ENCODE results near the gene HMGN5. TPM values are rescaled to one million over a fixed set of nuclear protein-coding genes. Genes with fewer than 3 reads are reported as not detected.

The HMGN5 gene
- total and polyA plus RNA-seq, 2 of the 4 experiments (the other 2 are of a cell fraction): 0.72 to 3.4 TPM

DNA sequence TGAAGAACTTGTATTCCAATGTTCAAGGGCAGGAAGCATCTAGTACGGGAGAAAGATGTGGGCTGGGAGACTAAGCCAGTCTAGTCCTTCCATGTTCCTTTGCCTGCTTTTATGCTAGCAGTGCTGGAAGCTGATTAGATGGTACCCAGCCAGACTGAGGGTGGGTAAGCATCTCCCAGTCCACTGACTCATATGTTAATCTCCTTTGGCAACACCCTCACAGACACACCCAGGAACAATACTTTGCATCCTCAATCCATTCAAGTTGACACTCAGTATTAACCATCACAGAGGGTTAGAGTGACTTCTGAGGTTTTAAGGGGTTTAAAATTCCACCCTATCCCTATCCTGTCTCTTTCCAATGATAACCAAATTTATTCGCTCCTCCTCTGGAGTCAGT, 6.5 kb downstream of the HMGN5 start:
- no TSS peak for BruUV-seq (replicated peaks)
- H2BK120ac ChIP-seq (ENCODE audit: low read depth, low read length): no peak overlapping the region
- H2BK15ac ChIP-seq (ENCODE audit: low read depth, low read length): no peak overlapping the region
- no peaks in the 10 kb centered on the region for H3K36me3 ChIP-seq (ENCODE audit: control insufficient read depth, insufficient read depth, low read length)
- dilution Hi-C loops (cut with HindIII; ENCODE audit: low sequenced_read_pairs, unreplicated experiment) (no loop called here), in situ Hi-C loops (cut with MboI; ENCODE audit: low sequenced_read_pairs) (loop anchor here (10.0 kb wide), 1 partner anchor 170 kb away; no protein-coding TSS in a partner anchor), intact Hi-C loops (cut with micrococcal nuclease) (no loop called here)
- H3K18ac ChIP-seq (ENCODE audit: low read depth, low read length): no peak overlapping the region
- no peaks in the 10 kb centered on the region for H3K27me3 ChIP-seq (ENCODE audit: control insufficient read depth, insufficient read depth, low read length)
- ATAC-seq (ENCODE audit: low read depth) (no peak), DNase-seq (no peak)
- H3K4ac ChIP-seq (ENCODE audit: low read depth, low read length): no peak overlapping the region
- H3K4me2 ChIP-seq (ENCODE audit: low read depth, low read length): no peak overlapping the region
- TF ChIP-seq RAD21 (IDR thresholded peaks at IDR 0.05; ENCODE audit: low read length): no peak
- TF ChIP-seq, protein P1, sequence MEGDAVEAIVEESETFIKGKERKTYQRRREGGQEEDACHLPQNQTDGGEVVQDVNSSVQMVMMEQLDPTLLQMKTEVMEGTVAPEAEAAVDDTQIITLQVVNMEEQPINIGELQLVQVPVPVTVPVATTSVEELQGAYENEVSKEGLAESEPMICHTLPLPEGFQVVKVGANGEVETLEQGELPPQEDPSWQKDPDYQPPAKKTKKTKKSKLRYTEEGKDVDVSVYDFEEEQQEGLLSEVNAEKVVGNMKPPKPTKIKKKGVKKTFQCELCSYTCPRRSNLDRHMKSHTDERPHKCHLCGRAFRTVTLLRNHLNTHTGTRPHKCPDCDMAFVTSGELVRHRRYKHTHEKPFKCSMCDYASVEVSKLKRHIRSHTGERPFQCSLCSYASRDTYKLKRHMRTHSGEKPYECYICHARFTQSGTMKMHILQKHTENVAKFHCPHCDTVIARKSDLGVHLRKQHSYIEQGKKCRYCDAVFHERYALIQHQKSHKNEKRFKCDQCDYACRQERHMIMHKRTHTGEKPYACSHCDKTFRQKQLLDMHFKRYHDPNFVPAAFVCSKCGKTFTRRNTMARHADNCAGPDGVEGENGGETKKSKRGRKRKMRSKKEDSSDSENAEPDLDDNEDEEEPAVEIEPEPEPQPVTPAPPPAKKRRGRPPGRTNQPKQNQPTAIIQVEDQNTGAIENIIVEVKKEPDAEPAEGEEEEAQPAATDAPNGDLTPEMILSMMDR (conservative IDR thresholded peaks at IDR 0.05; ENCODE audit: low read depth, low read length): no peak
- no peak for TF ChIP-seq MAFK (IDR thresholded peaks at IDR 0.05; ENCODE audit: low read depth, low read length)
- no peak for TF ChIP-seq BHLHE40 (IDR thresholded peaks at IDR 0.05; ENCODE audit: low read depth, low read length)
- POLR2A ChIA-PET (ENCODE audit: unreplicated experiment): no interaction called here
- no peak overlapping the region for H3K23ac ChIP-seq (ENCODE audit: low read depth, low read length)
- H3K4me1 ChIP-seq (ENCODE audit: control insufficient read depth, insufficient read depth, low read length): no peaks in the 10 kb centered on the region
- H3K79me1 ChIP-seq (ENCODE audit: low read depth in 1 of 2, low read length in 2 of 2): no peaks in the 10 kb centered on the region
- H3K9me1 ChIP-seq (ENCODE audit: insufficient read depth, low read length): no peaks in the 10 kb centered on the region
- H2AFZ ChIP-seq (replicated peaks; ENCODE audit: low read length, poor library complexity): no peak overlapping the region
- WGBS, 2 experiments (ENCODE audit: extremely low coverage in 2 of 2, insufficient read length in 1 of 2): 100% methylated on average over 1 of the region's 2 CpGs; no CpG with 5 or more reads in 1 of the 2 experiments
- no peak overlapping the region for H3K14ac ChIP-seq (replicated peaks; ENCODE audit: low read depth, low read length)
- H3K9me3 ChIP-seq (ENCODE audit: control insufficient read depth, insufficient read depth, low read length): no peaks in the 10 kb centered on the region
- H3K9ac ChIP-seq (ENCODE audit: low read depth, low read length): no peak overlapping the region
- H4K91ac ChIP-seq (ENCODE audit: insufficient read depth, low read depth, low read length): no peak overlapping the region
- H3K56ac ChIP-seq (ENCODE audit: extremely low read depth, insufficient read depth, low read length): no peak overlapping the region
- H3K27ac ChIP-seq (ENCODE audit: insufficient read depth, low read length): no peak overlapping the region
- H3K4me3 ChIP-seq (ENCODE audit: insufficient read depth, low read depth, low read length): no peak overlapping the region
- no peak overlapping the region for H2BK20ac ChIP-seq (ENCODE audit: low read depth, low read length)
- no peak overlapping the region for H4K8ac ChIP-seq (ENCODE audit: low read depth in 2 of 2, low read length in 2 of 2)
- no peaks in the 10 kb centered on the region for H4K20me1 ChIP-seq (ENCODE audit: insufficient read depth, low read length)
- H2AK5ac ChIP-seq (ENCODE audit: low read depth, low read length): no peak overlapping the region
- H2BK5ac ChIP-seq (ENCODE audit: low read depth, low read length, poor library complexity, severe bottlenecking): no peak overlapping the region
- no peak overlapping the region for H2AK9ac ChIP-seq (replicated peaks; ENCODE audit: low read depth, low read length, poor library complexity)
- no peak overlapping the region for H4K5ac ChIP-seq (ENCODE audit: low read depth, low read length)
- CTCF ChIA-PET: interaction anchor here (0.7 kb wide), 1 partner anchor 21 kb away, joined by 6 read pairs; no protein-coding TSS in a partner anchor
